HEK293 (cell line): Measurements from ENCODE around the gene GUF1.

ENCODE experiments used
- YY1 ChIP-seq: fragments of 450-650 bp; formaldehyde crosslinking; IDR thresholded peaks from 2 replicates; pipeline ENCODE4 v1.5.1; 2018; ENCODE audit warnings: missing biosample characterization, missing genetic modification characterization
- ZFHX2 ChIP-seq: fragments of 450-650 bp; formaldehyde crosslinking; conservative IDR thresholded peaks from 2 replicates; pipeline ENCODE4 v1.5.1; 2016; ENCODE audit warnings: missing biosample characterization, missing genetic modification characterization
- TF ChIP-seq, protein P1 (sequence below): fragments of 450-650 bp; formaldehyde crosslinking; IDR thresholded peaks from 2 replicates; pipeline ENCODE4 v1.5.1; 2016; ENCODE audit warnings: missing biosample characterization, missing genetic modification characterization
- TF ChIP-seq, protein P2 (sequence below): fragments of 450-650 bp; formaldehyde crosslinking; IDR thresholded peaks from 2 replicates; pipeline ENCODE4 v1.5.1; 2017; ENCODE audit warnings: missing biosample characterization, missing genetic modification characterization

DNA sequence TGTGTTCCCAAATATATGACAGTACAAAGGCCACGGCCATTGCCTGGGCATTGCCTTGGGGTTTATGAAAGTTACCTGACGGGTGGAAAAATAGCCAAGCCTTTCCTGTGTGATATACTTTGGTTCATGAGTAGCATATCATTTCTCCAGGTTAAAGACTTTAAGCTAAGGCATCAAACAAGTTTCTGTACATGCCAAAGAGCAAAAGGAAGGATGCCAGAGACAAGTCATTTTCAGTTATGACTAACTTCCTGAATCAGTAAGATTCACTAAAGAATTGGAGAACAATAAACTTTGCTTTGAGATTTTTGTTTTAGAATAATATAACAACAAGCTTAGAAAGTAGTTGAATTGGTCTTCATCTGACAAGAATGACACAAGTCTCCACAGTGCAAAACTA is 9.7 kb upstream of the GUF1 start:
- TF ChIP-seq, protein P1, sequence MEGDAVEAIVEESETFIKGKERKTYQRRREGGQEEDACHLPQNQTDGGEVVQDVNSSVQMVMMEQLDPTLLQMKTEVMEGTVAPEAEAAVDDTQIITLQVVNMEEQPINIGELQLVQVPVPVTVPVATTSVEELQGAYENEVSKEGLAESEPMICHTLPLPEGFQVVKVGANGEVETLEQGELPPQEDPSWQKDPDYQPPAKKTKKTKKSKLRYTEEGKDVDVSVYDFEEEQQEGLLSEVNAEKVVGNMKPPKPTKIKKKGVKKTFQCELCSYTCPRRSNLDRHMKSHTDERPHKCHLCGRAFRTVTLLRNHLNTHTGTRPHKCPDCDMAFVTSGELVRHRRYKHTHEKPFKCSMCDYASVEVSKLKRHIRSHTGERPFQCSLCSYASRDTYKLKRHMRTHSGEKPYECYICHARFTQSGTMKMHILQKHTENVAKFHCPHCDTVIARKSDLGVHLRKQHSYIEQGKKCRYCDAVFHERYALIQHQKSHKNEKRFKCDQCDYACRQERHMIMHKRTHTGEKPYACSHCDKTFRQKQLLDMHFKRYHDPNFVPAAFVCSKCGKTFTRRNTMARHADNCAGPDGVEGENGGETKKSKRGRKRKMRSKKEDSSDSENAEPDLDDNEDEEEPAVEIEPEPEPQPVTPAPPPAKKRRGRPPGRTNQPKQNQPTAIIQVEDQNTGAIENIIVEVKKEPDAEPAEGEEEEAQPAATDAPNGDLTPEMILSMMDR (tag by site-specific recombination), result no peak
- TF ChIP-seq ZFHX2 (tag by site-specific recombination) (no peak), YY1 (tag by site-specific recombination) (no peak)
- TF ChIP-seq, protein P2, sequence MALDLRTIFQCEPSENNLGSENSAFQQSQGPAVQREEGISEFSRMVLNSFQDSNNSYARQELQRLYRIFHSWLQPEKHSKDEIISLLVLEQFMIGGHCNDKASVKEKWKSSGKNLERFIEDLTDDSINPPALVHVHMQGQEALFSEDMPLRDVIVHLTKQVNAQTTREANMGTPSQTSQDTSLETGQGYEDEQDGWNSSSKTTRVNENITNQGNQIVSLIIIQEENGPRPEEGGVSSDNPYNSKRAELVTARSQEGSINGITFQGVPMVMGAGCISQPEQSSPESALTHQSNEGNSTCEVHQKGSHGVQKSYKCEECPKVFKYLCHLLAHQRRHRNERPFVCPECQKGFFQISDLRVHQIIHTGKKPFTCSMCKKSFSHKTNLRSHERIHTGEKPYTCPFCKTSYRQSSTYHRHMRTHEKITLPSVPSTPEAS, result no peak
